22Rv1 (cell line): ENCODE measurements around the gene LRCH1.

ENCODE experiments used
- CTCF ChIP-seq: fragments of 450-650 bp; IDR thresholded peaks from 2 replicates; pipeline ENCODE4 v1.5.1; 2017; ENCODE audit warnings: mild to moderate bottlenecking
- ZFX ChIP-seq: fragments of 450-650 bp; IDR thresholded peaks from 2 replicates; pipeline ENCODE4 v1.6.1; 2017; ENCODE audit warnings: antibody characterized with exemption, borderline replicate concordance

GRCh38 chr13:46595136-46595884 is 42.3 kb downstream of the LRCH1 start:
- TF ChIP-seq CTCF (no peak), ZFX (no peak)
